ENCODE data around the gene MRI1.

DNA sequence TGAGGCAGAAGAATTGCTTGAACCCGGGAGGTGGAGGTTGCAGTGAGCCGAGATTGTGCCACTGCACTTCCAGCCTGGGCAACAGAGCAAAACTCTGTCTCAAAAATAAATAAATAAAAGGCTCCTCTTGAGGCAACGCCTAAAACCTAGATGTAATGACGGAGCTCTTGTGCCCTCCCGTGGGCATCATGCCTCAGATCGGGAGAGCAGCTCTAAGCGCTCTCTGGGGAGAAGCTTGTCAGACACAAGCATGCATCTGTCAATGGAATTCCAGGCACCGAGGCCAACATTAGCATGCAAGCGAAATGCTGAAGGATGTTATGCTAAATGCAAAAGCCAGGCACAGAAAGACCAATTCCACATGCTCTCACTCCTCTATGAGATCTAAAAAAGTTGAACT is 45.6 kb upstream of the MRI1 start:
- TF ChIP-seq, protein P1, sequence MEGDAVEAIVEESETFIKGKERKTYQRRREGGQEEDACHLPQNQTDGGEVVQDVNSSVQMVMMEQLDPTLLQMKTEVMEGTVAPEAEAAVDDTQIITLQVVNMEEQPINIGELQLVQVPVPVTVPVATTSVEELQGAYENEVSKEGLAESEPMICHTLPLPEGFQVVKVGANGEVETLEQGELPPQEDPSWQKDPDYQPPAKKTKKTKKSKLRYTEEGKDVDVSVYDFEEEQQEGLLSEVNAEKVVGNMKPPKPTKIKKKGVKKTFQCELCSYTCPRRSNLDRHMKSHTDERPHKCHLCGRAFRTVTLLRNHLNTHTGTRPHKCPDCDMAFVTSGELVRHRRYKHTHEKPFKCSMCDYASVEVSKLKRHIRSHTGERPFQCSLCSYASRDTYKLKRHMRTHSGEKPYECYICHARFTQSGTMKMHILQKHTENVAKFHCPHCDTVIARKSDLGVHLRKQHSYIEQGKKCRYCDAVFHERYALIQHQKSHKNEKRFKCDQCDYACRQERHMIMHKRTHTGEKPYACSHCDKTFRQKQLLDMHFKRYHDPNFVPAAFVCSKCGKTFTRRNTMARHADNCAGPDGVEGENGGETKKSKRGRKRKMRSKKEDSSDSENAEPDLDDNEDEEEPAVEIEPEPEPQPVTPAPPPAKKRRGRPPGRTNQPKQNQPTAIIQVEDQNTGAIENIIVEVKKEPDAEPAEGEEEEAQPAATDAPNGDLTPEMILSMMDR (IDR thresholded peaks at IDR 0.05): no peak
- no peak for TF ChIP-seq EZH2 (IDR thresholded peaks at IDR 0.05; ENCODE audit: borderline replicate concordance, insufficient read depth, low read depth, low read length, poor library complexity, severe bottlenecking)

Data from B cell (primary cell).